Stimulated activated CD8-positive, alpha-beta memory T cell treated with anti-CD3 and anti-CD28 coated beads, Interleukin-15, amount 100 ng/mL, for 24 hours (primary cell): Measurements from ENCODE around the gene CALB2.
"Not testable (repeated sequence)": the region's sequence is repeated elsewhere in the genome, so short reads cannot be mapped to it uniquely, and the experiment has no call there.

Experiments used
- DNase-seq: peaks from one replicate; pipeline ENCODE4 v3.0.0-alpha.2; 2020; ENCODE audit warnings: low read depth

CALB2 gene

GRCh38 chr16:71352963-71353460, 5.5 kb upstream of the CALB2 start:
- DNase-seq, result no peak

GRCh38 chr16:71353736-71354135, 4.8 kb upstream of the CALB2 start:
- DNase-seq, result no peak

- no peak for DNase-seq
These were observed 4.4 kb upstream of the CALB2 start for GRCh38 chr16:71354156-71354555.

- no peak for DNase-seq
These were observed 2.3 kb upstream of the CALB2 start for GRCh38 chr16:71356051-71356740.

GRCh38 chr16:71356936-71357335, 1.6 kb upstream of the CALB2 start:
- not testable (repeated sequence) for DNase-seq

- DNase-seq, result no peak
These were observed 842 bp upstream of the CALB2 start for GRCh38 chr16:71357681-71358080.

- DNase-seq, result no peak
These were observed 908 bp downstream of the CALB2 start for GRCh38 chr16:71359431-71359830.

GRCh38 chr16:71360378-71360777, 1.9 kb downstream of the CALB2 start:
- no peak for DNase-seq

- DNase-seq, result no peak
These were observed 5.7 kb downstream of the CALB2 start for GRCh38 chr16:71364133-71364681.

- no peak for DNase-seq
These were observed 6.5 kb downstream of the CALB2 start for GRCh38 chr16:71365021-71365420.

GRCh38 chr16:71367241-71367976, 8.9 kb downstream of the CALB2 start:
- no peak for DNase-seq

GRCh38 chr16:71368958-71369357, 10.4 kb downstream of the CALB2 start:
- DNase-seq, result no peak

- DNase-seq, result no peak
These were observed 11.0 kb downstream of the CALB2 start for GRCh38 chr16:71369494-71369893.

GRCh38 chr16:71371237-71371636, 12.7 kb downstream of the CALB2 start:
- DNase-seq, result no peak

GRCh38 chr16:71373073-71373472, 14.6 kb downstream of the CALB2 start:
- no peak for DNase-seq

- no peak for DNase-seq
These were observed 18.1 kb downstream of the CALB2 start for GRCh38 chr16:71376465-71377157.

GRCh38 chr16:71379711-71380110, 21.2 kb downstream of the CALB2 start:
- no peak for DNase-seq

- DNase-seq, result no peak
These were observed 22.3 kb downstream of the CALB2 start for GRCh38 chr16:71380831-71381230.

- DNase-seq, result no peak
These were observed 24.7 kb downstream of the CALB2 start for GRCh38 chr16:71383054-71383773.

- DNase-seq, result no peak
These were observed 25.7 kb downstream of the CALB2 start for GRCh38 chr16:71384073-71384724.
